HEK293 (cell line): ENCODE measurements around the gene ERVMER34-1.
A peak's percentile ranks its signal among the peaks of the same experiment; 100 is the strongest.

ENCODE experiments used
- GLIS1 ChIP-seq: fragments of 450-650 bp; formaldehyde crosslinking; IDR thresholded peaks from 2 replicates; pipeline ENCODE4 v1.5.1; 2016; ENCODE audit warnings: missing biosample characterization, missing genetic modification characterization
- GLIS2 ChIP-seq: fragments of 450-650 bp; formaldehyde crosslinking; IDR thresholded peaks from 2 replicates; pipeline ENCODE4 v1.5.1; 2016; ENCODE audit warnings: missing biosample characterization, missing genetic modification characterization
- IKZF3 ChIP-seq: fragments of 450-650 bp; IDR thresholded peaks from 2 replicates; pipeline ENCODE4 v1.5.0; 2018; ENCODE audit warnings: missing biosample characterization, mild to moderate bottlenecking, missing genetic modification characterization, moderate library complexity
- KLF17 ChIP-seq: fragments of 450-650 bp; formaldehyde crosslinking; IDR thresholded peaks from 2 replicates; pipeline ENCODE4 v1.5.1; 2016; ENCODE audit warnings: missing biosample characterization, missing genetic modification characterization
- KLF7 ChIP-seq: fragments of 450-650 bp; formaldehyde crosslinking; IDR thresholded peaks from 2 replicates; pipeline ENCODE4 v1.5.1; 2016; ENCODE audit warnings: missing biosample characterization, missing genetic modification characterization, borderline replicate concordance
- KLF8 ChIP-seq: fragments of 450-650 bp; formaldehyde crosslinking; IDR thresholded peaks from 2 replicates; pipeline ENCODE4 v1.5.1; 2016; ENCODE audit warnings: missing biosample characterization, missing genetic modification characterization
- KLF9 ChIP-seq: fragments of 450-650 bp; formaldehyde crosslinking; IDR thresholded peaks from 2 replicates; pipeline ENCODE4 v1.5.1; 2016; ENCODE audit warnings: missing biosample characterization, missing genetic modification characterization, low read depth
- OSR2 ChIP-seq: fragments of 450-650 bp; formaldehyde crosslinking; IDR thresholded peaks from 2 replicates; pipeline ENCODE4 v1.5.1; 2016; ENCODE audit warnings: missing biosample characterization, missing genetic modification characterization
- PATZ1 ChIP-seq: fragments of 450-650 bp; formaldehyde crosslinking; IDR thresholded peaks from 2 replicates; pipeline ENCODE4 v1.5.1; 2016; ENCODE audit warnings: missing biosample characterization, missing genetic modification characterization
- SP7 ChIP-seq: fragments of 450-650 bp; formaldehyde crosslinking; IDR thresholded peaks from 2 replicates; pipeline ENCODE4 v1.5.1; 2016; ENCODE audit warnings: missing biosample characterization, missing genetic modification characterization
- ZBTB6 ChIP-seq: fragments of 450-650 bp; formaldehyde crosslinking; IDR thresholded peaks from 2 replicates; pipeline ENCODE4 v1.5.1; 2017; ENCODE audit warnings: missing biosample characterization, missing genetic modification characterization
- ZBTB8A ChIP-seq: fragments of 450-650 bp; formaldehyde crosslinking; IDR thresholded peaks from 2 replicates; pipeline ENCODE4 v1.5.1; 2016; ENCODE audit warnings: missing biosample characterization, missing genetic modification characterization
- ZNF16 ChIP-seq: fragments of 450-650 bp; formaldehyde crosslinking; IDR thresholded peaks from 2 replicates; pipeline ENCODE4 v1.5.1; 2016; ENCODE audit warnings: low read depth, missing biosample characterization, missing genetic modification characterization
- ZNF175 ChIP-seq: fragments of 450-650 bp; formaldehyde crosslinking; IDR thresholded peaks from 2 replicates; pipeline ENCODE4 v1.5.1; 2016; ENCODE audit warnings: missing biosample characterization, missing genetic modification characterization
- ZNF18 ChIP-seq: fragments of 450-650 bp; formaldehyde crosslinking; IDR thresholded peaks from 2 replicates; pipeline ENCODE4 v1.5.1; 2016; ENCODE audit warnings: missing biosample characterization, missing genetic modification characterization
- ZNF184 ChIP-seq: fragments of 450-650 bp; IDR thresholded peaks from 2 replicates; pipeline ENCODE4 v1.5.1; 2018; ENCODE audit warnings: missing biosample characterization, mild to moderate bottlenecking, missing genetic modification characterization
- ZNF24 ChIP-seq: fragments of 450-650 bp; formaldehyde crosslinking; IDR thresholded peaks from 2 replicates; pipeline ENCODE4 v1.5.1; 2016; ENCODE audit warnings: missing biosample characterization, missing genetic modification characterization
- ZNF311 ChIP-seq: fragments of 450-650 bp; formaldehyde crosslinking; IDR thresholded peaks from 2 replicates; pipeline ENCODE4 v1.5.1; 2017; ENCODE audit warnings: missing biosample characterization, missing genetic modification characterization, borderline replicate concordance
- ZNF391 ChIP-seq: fragments of 450-650 bp; formaldehyde crosslinking; IDR thresholded peaks from 2 replicates; pipeline ENCODE4 v1.5.1; 2016; ENCODE audit warnings: low read depth, missing biosample characterization, missing genetic modification characterization, borderline replicate concordance
- ZNF433 ChIP-seq: fragments of 450-650 bp; formaldehyde crosslinking; IDR thresholded peaks from 2 replicates; pipeline ENCODE4 v1.5.1; 2016; ENCODE audit warnings: missing biosample characterization, missing genetic modification characterization, low read depth
- ZNF513 ChIP-seq: fragments of 450-650 bp; IDR thresholded peaks from 2 replicates; pipeline ENCODE4 v1.5.1; 2018; ENCODE audit warnings: missing biosample characterization, missing genetic modification characterization
- ZNF561 ChIP-seq: fragments of 450-650 bp; IDR thresholded peaks from 2 replicates; pipeline ENCODE4 v1.5.1; 2018; ENCODE audit warnings: missing biosample characterization, missing genetic modification characterization, borderline replicate concordance
- ZNF600 ChIP-seq: fragments of 450-650 bp; formaldehyde crosslinking; IDR thresholded peaks from 2 replicates; pipeline ENCODE4 v1.5.1; 2016; ENCODE audit warnings: missing biosample characterization, missing genetic modification characterization
- ZNF610 ChIP-seq: fragments of 450-650 bp; formaldehyde crosslinking; IDR thresholded peaks from 2 replicates; pipeline ENCODE4 v1.5.1; 2016; ENCODE audit warnings: missing biosample characterization, missing genetic modification characterization, borderline replicate concordance
- ZNF629 ChIP-seq: fragments of 450-650 bp; formaldehyde crosslinking; IDR thresholded peaks from 2 replicates; pipeline ENCODE4 v1.5.1; 2017; ENCODE audit warnings: missing biosample characterization, missing genetic modification characterization
- ZNF843 ChIP-seq: fragments of 450-650 bp; formaldehyde crosslinking; IDR thresholded peaks from 2 replicates; pipeline ENCODE4 v1.5.1; 2016; ENCODE audit warnings: missing biosample characterization, missing genetic modification characterization
- ZSCAN30 ChIP-seq: fragments of 450-650 bp; IDR thresholded peaks from 2 replicates; pipeline ENCODE4 v1.5.1; 2018; ENCODE audit warnings: missing biosample characterization, mild to moderate bottlenecking, missing genetic modification characterization, moderate library complexity
- TF ChIP-seq, protein P1 (sequence below): fragments of 450-650 bp; formaldehyde crosslinking; optimal IDR thresholded peaks from 2 replicates; pipeline ENCODE3; 2016; ENCODE audit warnings: missing biosample characterization, mild to moderate bottlenecking, missing genetic modification characterization
- TF ChIP-seq, protein P2 (sequence below): sonication (generic); formaldehyde crosslinking; IDR thresholded peaks from 2 replicates; pipeline ENCODE4 v1.8.1; 2022; ENCODE audit warnings: mild to moderate bottlenecking, moderate library complexity, missing genetic modification reagents

Gene ERVMER34-1

DNA sequence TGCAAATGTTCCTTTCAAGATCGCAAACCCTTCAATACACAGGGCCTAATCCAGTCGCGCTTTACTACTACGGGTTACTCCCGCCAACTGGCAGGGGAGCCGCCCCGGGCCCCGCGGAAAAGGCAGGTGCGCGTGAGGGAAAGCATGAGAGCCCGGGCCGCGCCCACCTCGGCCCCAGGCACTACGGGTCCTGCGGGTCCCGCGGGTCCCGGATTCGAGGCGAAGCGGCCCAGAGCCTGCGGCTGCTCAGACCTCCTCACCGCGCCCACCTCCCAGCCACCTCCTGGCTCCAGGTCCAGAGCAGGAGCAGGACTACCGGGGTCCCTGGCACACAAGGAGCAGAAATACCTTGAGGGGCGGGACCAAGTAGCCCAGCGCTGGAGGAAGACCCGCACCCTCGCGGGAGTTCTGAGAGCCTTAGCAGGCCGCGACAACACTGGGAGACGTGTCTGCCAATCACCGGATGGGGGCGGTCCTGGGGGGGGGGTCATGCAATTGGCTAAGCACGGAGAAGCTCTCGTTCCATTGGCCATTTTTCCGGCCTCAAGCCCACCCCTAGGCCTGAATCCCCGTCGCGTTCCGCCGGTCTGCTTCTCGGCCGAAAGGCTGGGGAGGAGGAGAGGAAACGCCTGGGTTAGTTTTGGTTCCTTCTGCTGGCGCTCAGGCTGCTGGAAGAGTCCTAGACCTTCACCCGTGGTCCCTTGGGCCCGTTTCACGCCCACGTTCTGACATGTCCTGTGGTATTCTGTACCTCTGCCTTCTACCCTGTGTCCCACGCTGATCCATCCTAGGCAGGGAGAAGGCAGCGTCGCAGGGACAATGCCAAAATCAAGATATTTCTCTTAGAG is 29.0 kb downstream of the ERVMER34-1 start (continued):
- TF ChIP-seq ZNF18 (tag by site-specific recombination), result no peak
- TF ChIP-seq, protein P1, sequence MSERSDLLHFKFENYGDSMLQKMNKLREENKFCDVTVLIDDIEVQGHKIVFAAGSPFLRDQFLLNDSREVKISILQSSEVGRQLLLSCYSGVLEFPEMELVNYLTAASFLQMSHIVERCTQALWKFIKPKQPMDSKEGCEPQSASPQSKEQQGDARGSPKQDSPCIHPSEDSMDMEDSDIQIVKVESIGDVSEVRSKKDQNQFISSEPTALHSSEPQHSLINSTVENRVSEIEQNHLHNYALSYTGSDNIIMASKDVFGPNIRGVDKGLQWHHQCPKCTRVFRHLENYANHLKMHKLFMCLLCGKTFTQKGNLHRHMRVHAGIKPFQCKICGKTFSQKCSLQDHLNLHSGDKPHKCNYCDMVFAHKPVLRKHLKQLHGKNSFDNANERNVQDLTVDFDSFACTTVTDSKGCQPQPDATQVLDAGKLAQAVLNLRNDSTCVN (tag by site-specific recombination), result peak; percentile 70
- TF ChIP-seq ZNF391 (tag by site-specific recombination), result no peak
- TF ChIP-seq ZNF16 (tag by site-specific recombination), result no peak
- TF ChIP-seq ZNF24 (tag by site-specific recombination), result peak; percentile 31; the same call in 1 of the 2 replicates
- no peak for TF ChIP-seq ZNF843 (tag by site-specific recombination)
- TF ChIP-seq ZNF311 (tag by site-specific recombination), result no peak
- TF ChIP-seq PATZ1 (tag by site-specific recombination), result peak; percentile 51; the same call in 1 of the 2 replicates
- peak; percentile 44; the same call in 1 of the 2 replicates for TF ChIP-seq GLIS1 (tag by site-specific recombination)
- TF ChIP-seq ZSCAN30 (tag by site-specific recombination), result peak; percentile 69; the same call in 1 of the 2 replicates
- TF ChIP-seq KLF8 (tag by site-specific recombination), result no peak; the same call in 1 of the 2 replicates
- TF ChIP-seq KLF17, result no peak
- peak; percentile 90 for TF ChIP-seq KLF9 (tag by site-specific recombination)
- TF ChIP-seq ZBTB8A (tag by site-specific recombination), result 0 out of 2 replicates have a peak, but pooled peaks have one; percentile 19
- 0 out of 2 replicates have a peak, but pooled peaks have one; percentile 24 for TF ChIP-seq SP7 (tag by site-specific recombination)
- peak; percentile 95 for TF ChIP-seq GLIS2 (tag by site-specific recombination)
- 0 out of 2 replicates have a peak, but pooled peaks have one; percentile 26 for TF ChIP-seq ZBTB6
- peak; percentile 40; the same call in 1 of the 2 replicates for TF ChIP-seq ZNF184 (tag by site-specific recombination)
- TF ChIP-seq KLF7 (tag by site-specific recombination), result peak; percentile 89
- TF ChIP-seq ZNF610, result no peak; the same call in 1 of the 2 replicates
- TF ChIP-seq OSR2 (tag by site-specific recombination), result 0 out of 2 replicates have a peak, but pooled peaks have one; percentile 20
- TF ChIP-seq ZNF629, result 0 out of 2 replicates have a peak, but pooled peaks have one; percentile 31
- TF ChIP-seq ZNF561, result peak; percentile 68; the same call in 1 of the 2 replicates
- TF ChIP-seq, protein P2, sequence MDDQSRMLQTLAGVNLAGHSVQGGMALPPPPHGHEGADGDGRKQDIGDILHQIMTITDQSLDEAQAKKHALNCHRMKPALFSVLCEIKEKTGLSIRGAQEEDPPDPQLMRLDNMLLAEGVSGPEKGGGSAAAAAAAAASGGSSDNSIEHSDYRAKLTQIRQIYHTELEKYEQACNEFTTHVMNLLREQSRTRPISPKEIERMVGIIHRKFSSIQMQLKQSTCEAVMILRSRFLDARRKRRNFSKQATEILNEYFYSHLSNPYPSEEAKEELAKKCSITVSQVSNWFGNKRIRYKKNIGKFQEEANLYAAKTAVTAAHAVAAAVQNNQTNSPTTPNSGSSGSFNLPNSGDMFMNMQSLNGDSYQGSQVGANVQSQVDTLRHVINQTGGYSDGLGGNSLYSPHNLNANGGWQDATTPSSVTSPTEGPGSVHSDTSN (CRISPR knock-in tag), result peak; percentile 76; the same call in 1 of the 2 replicates
- no peak for TF ChIP-seq ZNF513 (tag by site-specific recombination)
- peak; percentile 47; the same call in 1 of the 2 replicates for TF ChIP-seq ZNF600 (tag by site-specific recombination)
- TF ChIP-seq IKZF3 (tag by site-specific recombination), result 0 out of 2 replicates have a peak, but pooled peaks have one; percentile 19
- TF ChIP-seq ZNF175 (tag by site-specific recombination), result no peak
- TF ChIP-seq ZNF433 (tag by site-specific recombination), result no peak
